ENCODE data around the gene INO80E.

INO80E gene

DNA sequence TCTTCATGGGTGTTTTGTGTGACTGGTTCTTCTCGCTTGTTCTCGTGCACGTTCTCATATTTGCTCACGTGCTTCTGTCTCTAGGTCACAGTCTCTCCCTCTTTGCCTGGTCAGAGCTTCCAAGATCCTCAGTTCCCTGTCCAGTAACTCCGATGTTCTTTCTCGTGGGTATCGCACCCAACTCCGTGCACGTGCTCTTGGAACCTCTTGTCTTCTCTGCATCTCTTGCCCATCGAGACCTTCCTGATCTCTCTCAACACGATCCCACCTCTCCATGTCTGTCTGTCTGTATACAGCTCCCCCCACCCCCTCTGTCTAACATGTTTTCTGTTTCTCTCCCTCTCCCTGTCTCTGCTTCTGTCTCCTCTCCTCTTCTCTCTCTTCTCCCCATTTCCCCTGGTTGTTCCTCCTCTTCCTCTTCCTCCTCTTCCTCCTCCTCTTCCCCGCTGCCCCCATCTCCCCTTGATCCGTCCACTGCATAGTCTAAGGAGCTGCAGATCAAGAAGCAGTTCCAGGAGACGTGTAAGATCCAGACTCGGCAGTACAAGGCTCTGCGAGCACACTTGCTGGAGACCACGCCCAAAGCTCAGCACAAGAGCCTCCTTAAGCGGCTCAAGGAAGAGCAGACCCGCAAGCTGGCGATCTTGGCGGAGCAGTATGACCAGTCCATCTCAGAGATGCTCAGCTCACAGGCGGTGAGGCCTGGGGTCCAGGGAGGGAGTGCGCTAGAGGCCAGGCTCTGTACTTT, 6.8 kb upstream of the INO80E start:
- H3K36me3 ChIP-seq (replicated peaks; ENCODE audit: insufficient read depth, low read length), result no peaks in the 10 kb centered on the region
- no peak for DNase-seq

DNA sequence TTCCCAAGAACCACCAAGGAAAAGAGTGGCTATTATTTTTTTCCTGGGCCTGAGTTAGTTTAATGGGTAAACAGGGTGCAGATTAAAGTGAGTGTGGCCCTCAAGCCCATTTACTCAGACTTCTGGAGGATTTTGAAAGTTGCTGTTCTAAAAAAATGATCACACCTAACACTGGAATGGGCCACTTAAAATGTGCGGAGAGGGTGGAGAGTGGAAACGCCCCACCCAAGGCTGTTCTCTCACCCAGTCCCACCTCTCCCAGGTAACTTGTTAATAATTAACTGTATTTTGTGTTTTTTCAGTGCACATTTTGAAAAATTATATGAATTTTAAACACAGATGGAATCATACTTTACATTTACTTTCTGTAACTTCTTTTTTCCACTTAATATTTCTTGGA, 6.0 kb upstream of the INO80E start:
- DNase-seq, result no peak

More for the DNA sequence above, 6.8 kb upstream of the INO80E start:
- TF ChIP-seq EZH2 (optimal IDR thresholded peaks at IDR 0.05; ENCODE audit: low read depth, low read length), result no peak
- TF ChIP-seq EZH2phosphoT487 (IDR thresholded peaks at IDR 0.05; ENCODE audit: low read length), result no peak
- TF ChIP-seq, protein P1, sequence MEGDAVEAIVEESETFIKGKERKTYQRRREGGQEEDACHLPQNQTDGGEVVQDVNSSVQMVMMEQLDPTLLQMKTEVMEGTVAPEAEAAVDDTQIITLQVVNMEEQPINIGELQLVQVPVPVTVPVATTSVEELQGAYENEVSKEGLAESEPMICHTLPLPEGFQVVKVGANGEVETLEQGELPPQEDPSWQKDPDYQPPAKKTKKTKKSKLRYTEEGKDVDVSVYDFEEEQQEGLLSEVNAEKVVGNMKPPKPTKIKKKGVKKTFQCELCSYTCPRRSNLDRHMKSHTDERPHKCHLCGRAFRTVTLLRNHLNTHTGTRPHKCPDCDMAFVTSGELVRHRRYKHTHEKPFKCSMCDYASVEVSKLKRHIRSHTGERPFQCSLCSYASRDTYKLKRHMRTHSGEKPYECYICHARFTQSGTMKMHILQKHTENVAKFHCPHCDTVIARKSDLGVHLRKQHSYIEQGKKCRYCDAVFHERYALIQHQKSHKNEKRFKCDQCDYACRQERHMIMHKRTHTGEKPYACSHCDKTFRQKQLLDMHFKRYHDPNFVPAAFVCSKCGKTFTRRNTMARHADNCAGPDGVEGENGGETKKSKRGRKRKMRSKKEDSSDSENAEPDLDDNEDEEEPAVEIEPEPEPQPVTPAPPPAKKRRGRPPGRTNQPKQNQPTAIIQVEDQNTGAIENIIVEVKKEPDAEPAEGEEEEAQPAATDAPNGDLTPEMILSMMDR (IDR thresholded peaks at IDR 0.05; ENCODE audit: low read length), result no peak
- H3F3A ChIP-seq (ENCODE audit: insufficient read depth, low read length), result peaks cover 11% of the 10 kb centered on the region; the same call in 1 of the 2 replicates
- H3K4me2 ChIP-seq (ENCODE audit: low read depth, low read length), result no peak overlapping the region
- H3K79me2 ChIP-seq (ENCODE audit: low read length), result no peaks in the 10 kb centered on the region; the same call in 1 of the 2 replicates
- no peaks in the 10 kb centered on the region for H4K20me1 ChIP-seq (ENCODE audit: insufficient read depth, low read length)
- no peaks in the 10 kb centered on the region for H3K9me2 ChIP-seq (replicated peaks; ENCODE audit: insufficient read depth, low read length)
- H2AFZ ChIP-seq (ENCODE audit: low read length), result no peak overlapping the region
- H3K9ac ChIP-seq (ENCODE audit: low read length), result no peak overlapping the region
- no peaks in the 10 kb centered on the region for H3K27me3 ChIP-seq (replicated peaks; ENCODE audit: insufficient read depth, low read length)
- H3K4me1 ChIP-seq (ENCODE audit: low read length), result peaks cover under 1% of the 10 kb centered on the region; the same call in 1 of the 2 replicates
- H3K27ac ChIP-seq (ENCODE audit: low read length), result no peak overlapping the region
- no peaks in the 10 kb centered on the region for H3K9me3 ChIP-seq (replicated peaks; ENCODE audit: insufficient read depth, low read length)
- no peak overlapping the region for H3K4me3 ChIP-seq (ENCODE audit: low read length)

GRCh38 chr16:29990883-29991570, 5.0 kb upstream of the INO80E start:
- no peak overlapping the region for H3K27ac ChIP-seq (ENCODE audit: low read length)
- H3K79me2 ChIP-seq (ENCODE audit: low read length), result no peaks in the 10 kb centered on the region; the same call in 1 of the 2 replicates
- no peaks in the 10 kb centered on the region for H3K36me3 ChIP-seq (replicated peaks; ENCODE audit: insufficient read depth, low read length)
- H3K4me3 ChIP-seq (ENCODE audit: low read length), result no peak overlapping the region
- peaks cover 7% of the 10 kb centered on the region; the same call in 1 of the 2 replicates for H3K4me1 ChIP-seq (ENCODE audit: low read length)
- no peak for DNase-seq
- no peak overlapping the region for H3K9ac ChIP-seq (ENCODE audit: low read length)
- H3K9me2 ChIP-seq (replicated peaks; ENCODE audit: insufficient read depth, low read length), result no peaks in the 10 kb centered on the region
- no peak overlapping the region for H3K4me2 ChIP-seq (ENCODE audit: low read depth, low read length)
- no peak for TF ChIP-seq EZH2phosphoT487 (IDR thresholded peaks at IDR 0.05; ENCODE audit: low read length)
- no peak for TF ChIP-seq EZH2 (optimal IDR thresholded peaks at IDR 0.05; ENCODE audit: low read depth, low read length)
- TF ChIP-seq, protein P1 (IDR thresholded peaks at IDR 0.05; ENCODE audit: low read length), result no peak
- no peaks in the 10 kb centered on the region for H4K20me1 ChIP-seq (ENCODE audit: insufficient read depth, low read length)
- no peaks in the 10 kb centered on the region for H3K27me3 ChIP-seq (replicated peaks; ENCODE audit: insufficient read depth, low read length)
- no peak overlapping the region for H2AFZ ChIP-seq (ENCODE audit: low read length)
- H3K9me3 ChIP-seq (replicated peaks; ENCODE audit: insufficient read depth, low read length), result no peaks in the 10 kb centered on the region
- peaks cover 22% of the 10 kb centered on the region for H3F3A ChIP-seq (ENCODE audit: insufficient read depth, low read length)

More for the DNA sequence above, 6.0 kb upstream of the INO80E start:
- TF ChIP-seq EZH2 (optimal IDR thresholded peaks at IDR 0.05; ENCODE audit: low read depth, low read length) (no peak), EZH2phosphoT487 (IDR thresholded peaks at IDR 0.05; ENCODE audit: low read length) (no peak)
- TF ChIP-seq, protein P1 (IDR thresholded peaks at IDR 0.05; ENCODE audit: low read length), result no peak
- Histone ChIP-seq H3K9me3 (replicated peaks; ENCODE audit: insufficient read depth, low read length) (no peaks in the 10 kb centered on the region), H2AFZ (ENCODE audit: low read length) (no peak overlapping the region), H3K9ac (ENCODE audit: low read length) (no peak overlapping the region), H3K36me3 (replicated peaks; ENCODE audit: insufficient read depth, low read length) (no peaks in the 10 kb centered on the region), H3F3A (ENCODE audit: insufficient read depth, low read length) (peaks cover 18% of the 10 kb centered on the region), H3K4me2 (ENCODE audit: low read depth, low read length) (no peak overlapping the region), H3K9me2 (replicated peaks; ENCODE audit: insufficient read depth, low read length) (no peaks in the 10 kb centered on the region), H3K4me1 (ENCODE audit: low read length) (peaks cover 7% of the 10 kb centered on the region; the same call in 1 of the 2 replicates), H3K79me2 (ENCODE audit: low read length) (no peaks in the 10 kb centered on the region; the same call in 1 of the 2 replicates), H3K27me3 (replicated peaks; ENCODE audit: insufficient read depth, low read length) (no peaks in the 10 kb centered on the region), H3K27ac (ENCODE audit: low read length) (no peak overlapping the region), H3K4me3 (ENCODE audit: low read length) (no peak overlapping the region), H4K20me1 (ENCODE audit: insufficient read depth, low read length) (no peaks in the 10 kb centered on the region)
